Stomach (tissue), 4 donors: ENCODE data around the gene UBXN7.

Experiments used
- POLR2AphosphoS5 ChIP-seq, 3 donors: sonication (generic); formaldehyde crosslinking; IDR thresholded peaks; one replicate each; pipeline ENCODE4 v1.6.1; 2016; ENCODE audit warnings: antibody characterized with exemption in 3 of 3
- TF ChIP-seq, protein P1 (sequence below), 7 experiments: fragments of 450-650 bp in 4 of 7; fragments of 200-600 bp in 3 of 7; sonication (generic) in 3 of 7; IDR thresholded peaks; one replicate each; pipeline ENCODE4 v1.5.1; 2016 to 2019; ENCODE audit warnings: antibody characterized with exemption in 7 of 7, control low read depth in 2 of 7, mild to moderate bottlenecking in 1 of 7

DNA sequence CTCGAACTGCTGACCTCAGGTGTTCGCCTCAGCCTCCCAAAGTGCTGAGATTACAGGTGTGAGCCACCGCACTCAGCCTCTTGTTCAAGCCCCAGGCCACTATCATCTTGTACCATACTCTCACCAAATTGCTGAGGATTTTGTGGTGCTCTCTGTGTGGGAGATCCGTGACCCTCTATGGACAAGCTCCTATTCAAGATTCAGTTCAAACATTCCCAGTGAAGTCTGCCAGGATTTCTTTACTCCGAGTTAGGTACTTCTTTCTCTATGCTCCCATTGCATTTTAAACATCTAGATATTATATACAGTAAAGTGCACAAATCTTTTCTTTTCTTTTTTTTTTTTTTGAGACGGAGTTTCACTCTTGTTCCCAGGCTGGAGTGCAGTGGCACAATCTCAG is 93.2 kb downstream of the UBXN7 start:
- TF ChIP-seq, protein P1, sequence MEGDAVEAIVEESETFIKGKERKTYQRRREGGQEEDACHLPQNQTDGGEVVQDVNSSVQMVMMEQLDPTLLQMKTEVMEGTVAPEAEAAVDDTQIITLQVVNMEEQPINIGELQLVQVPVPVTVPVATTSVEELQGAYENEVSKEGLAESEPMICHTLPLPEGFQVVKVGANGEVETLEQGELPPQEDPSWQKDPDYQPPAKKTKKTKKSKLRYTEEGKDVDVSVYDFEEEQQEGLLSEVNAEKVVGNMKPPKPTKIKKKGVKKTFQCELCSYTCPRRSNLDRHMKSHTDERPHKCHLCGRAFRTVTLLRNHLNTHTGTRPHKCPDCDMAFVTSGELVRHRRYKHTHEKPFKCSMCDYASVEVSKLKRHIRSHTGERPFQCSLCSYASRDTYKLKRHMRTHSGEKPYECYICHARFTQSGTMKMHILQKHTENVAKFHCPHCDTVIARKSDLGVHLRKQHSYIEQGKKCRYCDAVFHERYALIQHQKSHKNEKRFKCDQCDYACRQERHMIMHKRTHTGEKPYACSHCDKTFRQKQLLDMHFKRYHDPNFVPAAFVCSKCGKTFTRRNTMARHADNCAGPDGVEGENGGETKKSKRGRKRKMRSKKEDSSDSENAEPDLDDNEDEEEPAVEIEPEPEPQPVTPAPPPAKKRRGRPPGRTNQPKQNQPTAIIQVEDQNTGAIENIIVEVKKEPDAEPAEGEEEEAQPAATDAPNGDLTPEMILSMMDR (IDR thresholded peaks at IDR 0.05), result no peak
- TF ChIP-seq POLR2AphosphoS5 (IDR thresholded peaks at IDR 0.05), result no peak
